Measurements from ENCODE around the gene MICAL2. TPM values are rescaled to one million over a fixed set of nuclear protein-coding genes. Genes with fewer than 3 reads are reported as not detected.
A peak's percentile ranks its signal among the peaks of the same experiment; 100 is the strongest.

Gene MICAL2
- total and polyA plus RNA-seq, 2 of the 13 experiments (the other 11 are each of a cell fraction or from before 2014, with no cell fraction given), result 0.78 to 1.1 TPM

DNA sequence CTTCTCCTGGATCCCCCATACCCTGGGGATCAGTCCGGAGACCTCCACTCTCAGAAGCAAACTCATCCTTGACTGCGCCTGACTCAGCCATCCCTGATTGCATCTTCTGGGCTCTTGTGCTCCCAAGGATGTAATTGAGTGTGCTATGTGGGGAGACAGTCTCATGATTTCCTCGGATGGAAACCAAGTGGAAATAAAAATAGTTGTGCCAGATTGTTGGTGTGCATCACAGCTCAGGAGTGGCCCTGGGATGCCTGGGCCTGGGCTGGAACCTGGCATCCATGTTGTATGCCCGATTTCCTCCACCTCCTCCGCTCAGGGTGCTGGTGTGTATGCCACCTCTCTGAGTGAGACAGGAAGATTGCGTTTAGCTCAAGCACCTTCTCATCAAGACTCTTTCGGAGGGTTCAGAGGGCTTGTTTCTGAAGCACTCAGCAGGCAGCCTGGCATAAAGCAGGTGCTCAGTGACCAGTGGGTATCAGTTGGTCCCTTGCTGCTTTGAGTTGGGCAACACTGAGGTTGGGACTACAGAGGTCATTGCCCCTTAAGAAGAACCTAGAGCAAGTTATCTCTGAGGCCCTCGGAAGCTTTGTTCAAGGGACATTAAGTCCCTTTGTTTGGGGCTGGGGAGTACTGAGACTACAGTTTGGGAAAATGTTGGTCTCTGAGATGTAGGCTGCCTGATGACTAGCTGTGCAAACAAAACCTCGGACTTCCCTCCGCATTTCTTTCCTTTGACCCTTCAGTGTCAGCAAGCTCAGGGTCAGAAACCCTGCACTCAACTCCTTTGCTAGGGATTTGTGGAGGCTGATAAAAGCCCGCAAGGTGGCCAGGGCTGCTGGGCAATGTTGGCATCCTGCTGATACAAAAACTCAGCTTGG lies 24.8 kb upstream of the MICAL2 start (continued):
- TF ChIP-seq, protein P1, sequence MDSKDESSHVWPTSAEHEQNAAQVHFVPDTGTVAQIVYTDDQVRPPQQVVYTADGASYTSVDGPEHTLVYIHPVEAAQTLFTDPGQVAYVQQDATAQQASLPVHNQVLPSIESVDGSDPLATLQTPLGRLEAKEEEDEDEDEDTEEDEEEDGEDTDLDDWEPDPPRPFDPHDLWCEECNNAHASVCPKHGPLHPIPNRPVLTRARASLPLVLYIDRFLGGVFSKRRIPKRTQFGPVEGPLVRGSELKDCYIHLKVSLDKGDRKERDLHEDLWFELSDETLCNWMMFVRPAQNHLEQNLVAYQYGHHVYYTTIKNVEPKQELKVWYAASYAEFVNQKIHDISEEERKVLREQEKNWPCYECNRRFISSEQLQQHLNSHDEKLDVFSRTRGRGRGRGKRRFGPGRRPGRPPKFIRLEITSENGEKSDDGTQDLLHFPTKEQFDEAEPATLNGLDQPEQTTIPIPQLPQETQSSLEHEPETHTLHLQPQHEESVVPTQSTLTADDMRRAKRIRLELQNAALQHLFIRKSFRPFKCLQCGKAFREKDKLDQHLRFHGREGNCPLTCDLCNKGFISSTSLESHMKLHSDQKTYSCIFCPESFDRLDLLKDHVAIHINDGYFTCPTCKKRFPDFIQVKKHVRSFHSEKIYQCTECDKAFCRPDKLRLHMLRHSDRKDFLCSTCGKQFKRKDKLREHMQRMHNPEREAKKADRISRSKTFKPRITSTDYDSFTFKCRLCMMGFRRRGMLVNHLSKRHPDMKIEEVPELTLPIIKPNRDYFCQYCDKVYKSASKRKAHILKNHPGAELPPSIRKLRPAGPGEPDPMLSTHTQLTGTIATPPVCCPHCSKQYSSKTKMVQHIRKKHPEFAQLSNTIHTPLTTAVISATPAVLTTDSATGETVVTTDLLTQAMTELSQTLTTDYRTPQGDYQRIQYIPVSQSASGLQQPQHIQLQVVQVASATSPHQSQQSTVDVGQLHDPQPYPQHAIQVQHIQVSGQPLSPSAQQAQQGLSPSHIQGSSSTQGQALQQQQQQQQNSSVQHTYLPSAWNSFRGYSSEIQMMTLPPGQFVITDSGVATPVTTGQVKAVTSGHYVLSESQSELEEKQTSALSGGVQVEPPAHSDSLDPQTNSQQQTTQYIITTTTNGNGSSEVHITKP (CRISPR knock-in tag; IDR thresholded peaks at IDR 0.05; ENCODE audit: low read depth), result no peak
- no peak for TF ChIP-seq ZNF629 (CRISPR knock-in tag; conservative IDR thresholded peaks at IDR 0.05)
- TF ChIP-seq, protein P2, sequence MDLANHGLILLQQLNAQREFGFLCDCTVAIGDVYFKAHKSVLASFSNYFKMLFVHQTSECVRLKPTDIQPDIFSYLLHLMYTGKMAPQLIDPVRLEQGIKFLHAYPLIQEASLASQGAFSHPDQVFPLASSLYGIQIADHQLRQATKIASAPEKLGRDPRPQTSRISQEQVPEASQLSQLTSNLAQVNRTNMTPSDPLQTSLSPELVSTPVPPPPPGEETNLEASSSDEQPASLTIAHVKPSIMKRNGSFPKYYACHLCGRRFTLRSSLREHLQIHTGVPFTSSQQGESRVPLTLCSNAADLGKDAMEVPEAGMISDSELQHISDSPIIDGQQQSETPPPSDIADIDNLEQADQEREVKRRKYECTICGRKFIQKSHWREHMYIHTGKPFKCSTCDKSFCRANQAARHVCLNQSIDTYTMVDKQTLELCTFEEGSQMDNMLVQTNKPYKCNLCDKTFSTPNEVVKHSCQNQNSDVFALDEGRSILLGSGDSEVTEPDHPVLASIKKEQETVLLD (CRISPR knock-in tag; IDR thresholded peaks at IDR 0.05; ENCODE audit: low read depth), result no peak
- no peak for TF ChIP-seq HOXA9 (CRISPR knock-in tag; IDR thresholded peaks at IDR 0.05; ENCODE audit: borderline replicate concordance)
- TF ChIP-seq MTA3 (CRISPR knock-in tag; IDR thresholded peaks at IDR 0.05), result no peak
- no peak for TF ChIP-seq ZNF230 (CRISPR knock-in tag; IDR thresholded peaks at IDR 0.05)
- TF ChIP-seq ZNF562 (CRISPR knock-in tag; IDR thresholded peaks at IDR 0.05; ENCODE audit: borderline replicate concordance), result no peak
- TF ChIP-seq REXO4 (CRISPR knock-in tag; IDR thresholded peaks at IDR 0.05; ENCODE audit: borderline replicate concordance), result no peak
- TF ChIP-seq, protein P3, sequence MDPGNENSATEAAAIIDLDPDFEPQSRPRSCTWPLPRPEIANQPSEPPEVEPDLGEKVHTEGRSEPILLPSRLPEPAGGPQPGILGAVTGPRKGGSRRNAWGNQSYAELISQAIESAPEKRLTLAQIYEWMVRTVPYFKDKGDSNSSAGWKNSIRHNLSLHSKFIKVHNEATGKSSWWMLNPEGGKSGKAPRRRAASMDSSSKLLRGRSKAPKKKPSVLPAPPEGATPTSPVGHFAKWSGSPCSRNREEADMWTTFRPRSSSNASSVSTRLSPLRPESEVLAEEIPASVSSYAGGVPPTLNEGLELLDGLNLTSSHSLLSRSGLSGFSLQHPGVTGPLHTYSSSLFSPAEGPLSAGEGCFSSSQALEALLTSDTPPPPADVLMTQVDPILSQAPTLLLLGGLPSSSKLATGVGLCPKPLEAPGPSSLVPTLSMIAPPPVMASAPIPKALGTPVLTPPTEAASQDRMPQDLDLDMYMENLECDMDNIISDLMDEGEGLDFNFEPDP (CRISPR knock-in tag; conservative IDR thresholded peaks at IDR 0.05), result no peak
- TF ChIP-seq DNMT3B (CRISPR knock-in tag; conservative IDR thresholded peaks at IDR 0.05), result no peak
- TF ChIP-seq GATA4 (IDR thresholded peaks at IDR 0.05; ENCODE audit: borderline replicate concordance, low read depth), result no peak
- no peak for TF ChIP-seq WIZ (CRISPR knock-in tag; IDR thresholded peaks at IDR 0.05)
- no peak for TF ChIP-seq AGO2 (optimal IDR thresholded peaks at IDR 0.05; ENCODE audit: low read depth, low read length)
- TF ChIP-seq MAZ (IDR thresholded peaks at IDR 0.05; ENCODE audit: borderline replicate concordance, low read depth, low read length), result no peak
- TF ChIP-seq MAZ (CRISPR knock-in tag; IDR thresholded peaks at IDR 0.05; ENCODE audit: low read depth), result no peak
- TF ChIP-seq YY1 (IDR thresholded peaks at IDR 0.05; ENCODE audit: insufficient read depth, insufficient replicate concordance, low read depth, low read length), result no peak
- TF ChIP-seq ZNF720 (CRISPR knock-in tag; IDR thresholded peaks at IDR 0.05), result no peak
- no peak for TF ChIP-seq HIVEP1 (CRISPR knock-in tag; IDR thresholded peaks at IDR 0.05)
- TF ChIP-seq RXRA (CRISPR knock-in tag; IDR thresholded peaks at IDR 0.05), result peak; percentile 83; the same call in 1 of the 2 replicates
- TF ChIP-seq REL (CRISPR knock-in tag; conservative IDR thresholded peaks at IDR 0.05), result no peak
- TF ChIP-seq, protein P4, sequence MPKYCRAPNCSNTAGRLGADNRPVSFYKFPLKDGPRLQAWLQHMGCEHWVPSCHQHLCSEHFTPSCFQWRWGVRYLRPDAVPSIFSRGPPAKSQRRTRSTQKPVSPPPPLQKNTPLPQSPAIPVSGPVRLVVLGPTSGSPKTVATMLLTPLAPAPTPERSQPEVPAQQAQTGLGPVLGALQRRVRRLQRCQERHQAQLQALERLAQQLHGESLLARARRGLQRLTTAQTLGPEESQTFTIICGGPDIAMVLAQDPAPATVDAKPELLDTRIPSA (CRISPR knock-in tag; IDR thresholded peaks at IDR 0.05; ENCODE audit: borderline replicate concordance), result no peak
